OCI-LY7 (cell line): ENCODE data around the gene GAB1. TPM values are rescaled to one million over a fixed set of nuclear protein-coding genes. Genes with fewer than 3 reads are reported as not detected.

Experiments used
- BruUV-seq: library from RNA; stranded (reverse); fragments of 400-500 nt; replicated peaks from 2 replicates; lab custom pipeline; 2021; lab: Mats Ljungman, UMichigan
- CTCF ChIA-PET: fragments of 300-600 bp; sonication (Branson Sonifier 250); formaldehyde crosslinking; loops from one replicate; lab custom pipeline; 2022; ENCODE audit warnings: antibody characterized with exemption; ENCODE audit not compliant: unreplicated experiment; lab: Charles Lee
- POLR2A ChIA-PET: fragments of 300-600 bp; sonication (Branson Sonifier 250); formaldehyde crosslinking; loops from one replicate; lab custom pipeline; 2022; ENCODE audit warnings: antibody characterized with exemption; lab: Charles Lee
- DNase-seq: peaks from one replicate; pipeline ENCODE4 v3.0.0-alpha.2; 2015; ENCODE audit warnings: low spot score
- H2AFZ ChIP-seq: fragments of 200-600 bp; sonication (generic), shearing (Covaris generic); 2 replicates; pipeline ENCODE4 v1.6.1; 2014; ENCODE audit warnings: mild to moderate bottlenecking, antibody characterized with exemption, low read length, moderate library complexity
- H3K27ac ChIP-seq: fragments of 200-600 bp; sonication (generic); 2 replicates; pipeline ENCODE4 v1.5.1; 2014; ENCODE audit warnings: mixed run types, low read depth, mild to moderate bottlenecking, moderate library complexity, low read length, inconsistent platforms; ENCODE audit not compliant: poor library complexity, severe bottlenecking
- H3K36me3 ChIP-seq: fragments of 200-600 bp; sonication (generic); 2 replicates; pipeline ENCODE4 v1.6.1; 2014; ENCODE audit warnings: mild to moderate bottlenecking, antibody characterized with exemption, low read length, moderate library complexity, mixed read lengths; ENCODE audit not compliant: insufficient read depth
- H3K4me1 ChIP-seq: fragments of 200-600 bp; sonication (generic); 2 replicates; pipeline ENCODE4 v1.5.1; 2014; ENCODE audit warnings: mild to moderate bottlenecking, low read length; ENCODE audit not compliant: insufficient read depth, poor library complexity, severe bottlenecking
- H3K4me2 ChIP-seq: fragments of 200-600 bp; sonication (generic); 2 replicates; pipeline ENCODE4 v1.6.1; 2014; ENCODE audit warnings: mild to moderate bottlenecking, low read length
- H3K4me3 ChIP-seq: fragments of 200-600 bp; sonication (generic); 2 replicates; pipeline ENCODE4 v1.5.1; 2014; ENCODE audit warnings: mild to moderate bottlenecking, low read depth, low read length; ENCODE audit not compliant: poor library complexity, severe bottlenecking
- H3K79me2 ChIP-seq: fragments of 200-600 bp; sonication (generic); 2 replicates; pipeline ENCODE4 v1.6.1; 2016; ENCODE audit warnings: low read depth, mild to moderate bottlenecking, low read length, moderate library complexity, mixed read lengths; ENCODE audit not compliant: insufficient read depth
- H3K9me2 ChIP-seq: fragments of 200-600 bp; sonication (generic); 2 replicates; pipeline ENCODE4 v1.6.1; 2016; ENCODE audit warnings: mild to moderate bottlenecking, low read length, mixed read lengths; ENCODE audit not compliant: insufficient read depth
- H3K9me3 ChIP-seq: fragments of 200-600 bp; sonication (generic); 2 replicates; pipeline ENCODE4 v1.6.1; 2014; ENCODE audit warnings: mild to moderate bottlenecking, mixed run types, low read length, mixed read lengths
- H4K20me1 ChIP-seq: fragments of 200-600 bp; sonication (generic); 2 replicates; pipeline ENCODE4 v1.6.1; 2014; ENCODE audit warnings: mild to moderate bottlenecking, antibody characterized with exemption, low read length, moderate library complexity, mixed read lengths; ENCODE audit not compliant: insufficient read depth
- EZH2phosphoT487 ChIP-seq: fragments of 200-600 bp; sonication (generic); IDR thresholded peaks from 2 replicates; pipeline ENCODE4 v1.6.1; 2018; ENCODE audit warnings: low read depth, borderline replicate concordance, mild to moderate bottlenecking, mixed run types, antibody characterized with exemption, low read length, moderate library complexity, mixed read lengths
- intact Hi-C: fragments of 100-400 bp; cut with micrococcal nuclease; formaldehyde crosslinking; loops from one replicate; pipeline ENCODE4 v1.10.0; 2022; ENCODE audit not compliant: unreplicated experiment
- total RNA-seq, 2 experiments: library from RNA; depleted of rRNA in 1 of 2; stranded (reverse); fragments of >200 nt in 1 of 2; shearing (Covaris generic) in 1 of 2; gene quantifications; 2 replicates each; pipeline ENCODE4 v1.2.3, GENCODE V29; 2014 to 2022
- TF ChIP-seq, protein P1 (sequence below): fragments of 200-600 bp; sonication (generic); conservative IDR thresholded peaks from 2 replicates; pipeline ENCODE4 v1.5.1; 2014; ENCODE audit warnings: mild to moderate bottlenecking, antibody characterized with exemption, low read length, moderate library complexity, mixed read lengths

The GAB1 gene
- total RNA-seq, 2 experiments from 2014 or later, result 42.6 to 99.3 TPM

GRCh38 chr4:143311924-143312323, 24.8 kb upstream of the GAB1 start:
- no peaks in the 10 kb centered on the region for H3K9me3 ChIP-seq
- ChIA-PET POLR2A (no interaction called here), CTCF (no interaction called here)
- intact Hi-C loops, result no loop called here
- no TSS peak for BruUV-seq
- no peaks in the 10 kb centered on the region for H3K79me2 ChIP-seq
- no peak for DNase-seq
- H3K4me3 ChIP-seq, result no peak overlapping the region
- TF ChIP-seq, protein P1, sequence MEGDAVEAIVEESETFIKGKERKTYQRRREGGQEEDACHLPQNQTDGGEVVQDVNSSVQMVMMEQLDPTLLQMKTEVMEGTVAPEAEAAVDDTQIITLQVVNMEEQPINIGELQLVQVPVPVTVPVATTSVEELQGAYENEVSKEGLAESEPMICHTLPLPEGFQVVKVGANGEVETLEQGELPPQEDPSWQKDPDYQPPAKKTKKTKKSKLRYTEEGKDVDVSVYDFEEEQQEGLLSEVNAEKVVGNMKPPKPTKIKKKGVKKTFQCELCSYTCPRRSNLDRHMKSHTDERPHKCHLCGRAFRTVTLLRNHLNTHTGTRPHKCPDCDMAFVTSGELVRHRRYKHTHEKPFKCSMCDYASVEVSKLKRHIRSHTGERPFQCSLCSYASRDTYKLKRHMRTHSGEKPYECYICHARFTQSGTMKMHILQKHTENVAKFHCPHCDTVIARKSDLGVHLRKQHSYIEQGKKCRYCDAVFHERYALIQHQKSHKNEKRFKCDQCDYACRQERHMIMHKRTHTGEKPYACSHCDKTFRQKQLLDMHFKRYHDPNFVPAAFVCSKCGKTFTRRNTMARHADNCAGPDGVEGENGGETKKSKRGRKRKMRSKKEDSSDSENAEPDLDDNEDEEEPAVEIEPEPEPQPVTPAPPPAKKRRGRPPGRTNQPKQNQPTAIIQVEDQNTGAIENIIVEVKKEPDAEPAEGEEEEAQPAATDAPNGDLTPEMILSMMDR, result no peak
- TF ChIP-seq EZH2phosphoT487, result no peak
- H4K20me1 ChIP-seq, result no peaks in the 10 kb centered on the region
- H3K4me2 ChIP-seq, result no peak overlapping the region
- no peaks in the 10 kb centered on the region for H3K9me2 ChIP-seq
- no peak overlapping the region for H3K27ac ChIP-seq
- H3K4me1 ChIP-seq, result no peaks in the 10 kb centered on the region
- no peaks in the 10 kb centered on the region for H3K36me3 ChIP-seq
- H2AFZ ChIP-seq, result no peak overlapping the region

DNA sequence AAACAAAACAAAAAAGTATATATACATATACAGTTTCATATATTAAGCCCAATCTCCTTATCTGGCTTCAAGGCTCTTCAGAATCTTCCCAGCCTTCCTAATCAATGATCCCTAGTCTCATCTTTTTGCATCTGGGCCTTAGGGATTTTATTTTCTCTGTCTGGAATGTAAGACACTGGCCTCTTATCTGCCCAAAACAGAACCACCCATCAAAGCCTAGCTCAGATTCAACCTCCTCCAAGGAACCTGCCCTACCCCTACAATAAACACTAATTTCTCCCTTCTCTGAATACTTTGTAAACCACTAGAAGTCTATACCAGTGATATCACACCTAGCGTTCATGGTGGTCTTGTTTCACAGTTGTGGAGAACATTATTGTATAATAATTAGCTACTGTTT, 23.2 kb upstream of the GAB1 start:
- DNase-seq, result no peak
- no peak overlapping the region for H2AFZ ChIP-seq
- intact Hi-C loops, result no loop called here
- no TSS peak for BruUV-seq
- H3K4me2 ChIP-seq, result no peak overlapping the region
- no peak for TF ChIP-seq EZH2phosphoT487
- TF ChIP-seq, protein P1, result no peak
- H3K36me3 ChIP-seq, result no peaks in the 10 kb centered on the region
- no peaks in the 10 kb centered on the region for H4K20me1 ChIP-seq
- no peaks in the 10 kb centered on the region for H3K9me3 ChIP-seq
- no peaks in the 10 kb centered on the region for H3K79me2 ChIP-seq
- H3K27ac ChIP-seq, result no peak overlapping the region
- H3K4me3 ChIP-seq, result no peak overlapping the region
- H3K4me1 ChIP-seq, result no peaks in the 10 kb centered on the region
- POLR2A ChIA-PET, result interaction anchor here (0.7 kb wide), 1 partner anchor 333 kb away, joined by 4 read pairs; no protein-coding TSS in a partner anchor
- CTCF ChIA-PET, result no interaction called here
- H3K9me2 ChIP-seq, result no peaks in the 10 kb centered on the region

GRCh38 chr4:143313996-143314395, 22.7 kb upstream of the GAB1 start:
- Histone ChIP-seq H3K4me1 (no peaks in the 10 kb centered on the region), H2AFZ (no peak overlapping the region), H3K79me2 (no peaks in the 10 kb centered on the region), H4K20me1 (no peaks in the 10 kb centered on the region), H3K4me2 (no peak overlapping the region), H3K36me3 (no peaks in the 10 kb centered on the region), H3K9me2 (no peaks in the 10 kb centered on the region), H3K4me3 (no peak overlapping the region), H3K9me3 (no peaks in the 10 kb centered on the region), H3K27ac (no peak overlapping the region)
- intact Hi-C loops, result no loop called here
- BruUV-seq, result no TSS peak
- DNase-seq, result no peak
- TF ChIP-seq, protein P1, result no peak
- TF ChIP-seq EZH2phosphoT487, result no peak
- ChIA-PET POLR2A (interaction anchor here (0.6 to 0.9 kb wide), 3 partner anchors 11 to 334 kb away, joined by 3 to 4 read pairs (median 4); no protein-coding TSS in a partner anchor), CTCF (no interaction called here)
